Gastroesophageal sphincter (tissue), 4 donors: Measurements from ENCODE around the gene SMPDL3A. TPM values are rescaled to one million over a fixed set of nuclear protein-coding genes. Genes with fewer than 3 reads are reported as not detected.
A peak's percentile ranks its signal among the peaks of the same experiment; 100 is the strongest.

Source experiments
- ATAC-seq: fragments of 150-250 bp; one replicate; pipeline ENCODE4 v1.9.1; 2016; ENCODE audit warnings: mild to moderate bottlenecking, moderate library complexity
- H3K27ac ChIP-seq, 4 donors: fragments of 200-600 bp; sonication (generic) in 3 of 4; 1 replicate in 3 of 4; 2 replicates in 1 of 4; pipeline ENCODE4 v1.5.1; 2016 to 2019
- H3K27me3 ChIP-seq: fragments of 200-600 bp; sonication (generic); one replicate; pipeline ENCODE4 v1.5.1; 2019
- H3K36me3 ChIP-seq, 2 donors: fragments of 200-600 bp; sonication (generic); one replicate each; pipeline ENCODE4 v1.5.1; 2019; ENCODE audit warnings: control low read depth in 1 of 2
- H3K4me1 ChIP-seq, 3 donors: fragments of 200-600 bp; sonication (generic); 1 replicate in 2 of 3; 2 replicates in 1 of 3; pipeline ENCODE4 v1.5.1; 2016 to 2019; ENCODE audit warnings: control low read depth in 2 of 3
- H3K4me3 ChIP-seq, 2 donors: fragments of 200-600 bp; sonication (generic); one replicate each; pipeline ENCODE4 v1.5.1; 2019; ENCODE audit warnings: mild to moderate bottlenecking in 1 of 2, moderate library complexity in 1 of 2
- H3K9me3 ChIP-seq, 3 donors: fragments of 200-600 bp; sonication (generic); one replicate each; pipeline ENCODE4 v1.5.1; 2017 to 2019; ENCODE audit warnings: control low read depth in 2 of 3
- EP300 ChIP-seq: sonication (generic); formaldehyde crosslinking; IDR thresholded peaks from one replicate; pipeline ENCODE4 v1.6.1; 2017; ENCODE audit warnings: antibody characterized with exemption, mild to moderate bottlenecking
- POLR2A ChIP-seq, 2 donors: fragments of 450-650 bp; IDR thresholded peaks; one replicate each; pipeline ENCODE4 v1.6.1; 2017; ENCODE audit warnings: antibody characterized with exemption in 2 of 2, mild to moderate bottlenecking in 2 of 2, moderate library complexity in 1 of 2
- POLR2AphosphoS5 ChIP-seq: sonication (generic); formaldehyde crosslinking; IDR thresholded peaks from one replicate; pipeline ENCODE4 v1.6.1; 2017; ENCODE audit warnings: antibody characterized with exemption
- WGBS, 2 donors: methylation state at CpG; one replicate each; pipeline ENCODE4 v1.1.5; 2018; ENCODE audit warnings: low coverage in 1 of 2; 5-methylcytosine and 5-hydroxymethylcytosine counted together
- total RNA-seq, 4 donors: library from RNA; depleted of rRNA; stranded (reverse); fragments of >200 nt; gene quantifications; one replicate each; pipeline ENCODE4 v1.1.0, GENCODE V29; 2016
- TF ChIP-seq, protein P1 (sequence below), 4 experiments: fragments of 200-600 bp in 2 of 4; fragments of 450-650 bp in 2 of 4; sonication (generic) in 1 of 4; IDR thresholded peaks; one replicate each; pipeline ENCODE4 v1.5.1; 2017 to 2019; ENCODE audit warnings: antibody characterized with exemption in 4 of 4, mild to moderate bottlenecking in 2 of 4, moderate library complexity in 2 of 4

The SMPDL3A gene
- total RNA-seq, 4 donors from 2014 or later = 6.5 to 11.5 (median 8.0) TPM

DNA sequence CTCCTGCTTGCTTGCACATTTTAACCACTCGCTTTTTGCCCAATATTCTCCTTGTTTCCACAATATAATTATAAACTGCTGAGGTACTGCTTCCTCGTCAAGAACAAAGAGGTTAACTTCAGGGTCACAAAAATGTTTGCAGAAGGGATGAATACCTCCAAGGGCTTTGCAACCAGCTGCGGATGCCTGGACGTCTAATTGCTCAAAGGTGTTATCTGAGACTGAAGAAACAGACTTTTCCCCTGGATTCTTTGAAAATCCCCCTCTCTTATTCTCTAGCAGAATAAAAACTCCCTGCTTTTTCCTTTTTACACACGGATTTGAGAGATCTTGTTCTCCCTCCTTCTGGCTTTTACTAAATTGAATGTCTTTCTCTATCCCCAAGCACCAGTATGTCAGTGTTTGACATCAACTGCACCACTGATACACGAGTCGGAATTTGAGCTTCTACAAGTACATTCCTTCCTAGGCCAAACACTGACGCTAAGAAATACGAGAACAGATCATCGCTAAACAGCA lies 336 bp upstream of the SMPDL3A start:
- 17 to 20% methylated on average over 6 to 9 of the region's 10 CpGs for WGBS, 2 donors

DNA sequence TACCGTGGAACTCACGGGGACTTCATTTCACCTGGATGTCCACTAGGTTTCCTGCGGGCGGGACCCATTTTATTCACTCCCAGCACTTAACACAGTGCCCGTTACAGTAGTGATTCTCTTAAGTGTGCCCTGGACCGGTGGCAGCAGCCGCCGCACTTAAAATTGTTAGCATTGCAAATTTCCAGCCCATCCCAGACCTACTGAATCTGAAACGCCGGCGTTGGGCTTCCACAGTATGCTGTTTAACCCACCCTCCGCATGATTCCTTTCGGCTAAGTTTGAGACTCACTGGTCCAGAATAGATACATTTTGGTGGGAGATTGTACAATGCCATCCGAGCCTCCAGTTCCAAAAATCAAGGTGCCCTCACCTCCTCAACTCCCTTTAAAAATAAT lies 967 bp downstream of the SMPDL3A start:
- 0 to 2% methylated on average over 2 to 14 of the region's 14 CpGs for WGBS, 2 donors
- Histone ChIP-seq H3K9me3 (no peaks in the 10 kb centered on the region), H3K4me1 (peaks cover 0 to 22% (median 11%) of the 10 kb centered on the region in 3 donors), H3K36me3 (no peaks in the 10 kb centered on the region), H3K4me3 (peak overlapping the region; percentile 44 to 72), H3K27ac (peak overlapping the region; percentile 64 to 98 (median 95)), H3K27me3 (no peaks in the 10 kb centered on the region)
- TF ChIP-seq POLR2A (IDR thresholded peaks at IDR 0.05) (no peak), EP300 (no peak), POLR2AphosphoS5 (no peak)
- TF ChIP-seq, protein P1, sequence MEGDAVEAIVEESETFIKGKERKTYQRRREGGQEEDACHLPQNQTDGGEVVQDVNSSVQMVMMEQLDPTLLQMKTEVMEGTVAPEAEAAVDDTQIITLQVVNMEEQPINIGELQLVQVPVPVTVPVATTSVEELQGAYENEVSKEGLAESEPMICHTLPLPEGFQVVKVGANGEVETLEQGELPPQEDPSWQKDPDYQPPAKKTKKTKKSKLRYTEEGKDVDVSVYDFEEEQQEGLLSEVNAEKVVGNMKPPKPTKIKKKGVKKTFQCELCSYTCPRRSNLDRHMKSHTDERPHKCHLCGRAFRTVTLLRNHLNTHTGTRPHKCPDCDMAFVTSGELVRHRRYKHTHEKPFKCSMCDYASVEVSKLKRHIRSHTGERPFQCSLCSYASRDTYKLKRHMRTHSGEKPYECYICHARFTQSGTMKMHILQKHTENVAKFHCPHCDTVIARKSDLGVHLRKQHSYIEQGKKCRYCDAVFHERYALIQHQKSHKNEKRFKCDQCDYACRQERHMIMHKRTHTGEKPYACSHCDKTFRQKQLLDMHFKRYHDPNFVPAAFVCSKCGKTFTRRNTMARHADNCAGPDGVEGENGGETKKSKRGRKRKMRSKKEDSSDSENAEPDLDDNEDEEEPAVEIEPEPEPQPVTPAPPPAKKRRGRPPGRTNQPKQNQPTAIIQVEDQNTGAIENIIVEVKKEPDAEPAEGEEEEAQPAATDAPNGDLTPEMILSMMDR (IDR thresholded peaks at IDR 0.05) = no peak
- ATAC-seq = no peak

More for the DNA sequence above, 336 bp upstream of the SMPDL3A start:
- Histone ChIP-seq H3K4me3 (peak overlapping the region; percentile 44 to 72), H3K36me3 (no peaks in the 10 kb centered on the region), H3K27ac (peak overlapping the region; percentile 64 to 98 (median 95)), H3K27me3 (no peaks in the 10 kb centered on the region), H3K9me3 (no peaks in the 10 kb centered on the region), H3K4me1 (peaks cover 0 to 22% (median 11%) of the 10 kb centered on the region in 3 donors)
- TF ChIP-seq, protein P1 (IDR thresholded peaks at IDR 0.05) = no peak
- TF ChIP-seq POLR2A (IDR thresholded peaks at IDR 0.05) = no peak
- no peak for ATAC-seq

DNA sequence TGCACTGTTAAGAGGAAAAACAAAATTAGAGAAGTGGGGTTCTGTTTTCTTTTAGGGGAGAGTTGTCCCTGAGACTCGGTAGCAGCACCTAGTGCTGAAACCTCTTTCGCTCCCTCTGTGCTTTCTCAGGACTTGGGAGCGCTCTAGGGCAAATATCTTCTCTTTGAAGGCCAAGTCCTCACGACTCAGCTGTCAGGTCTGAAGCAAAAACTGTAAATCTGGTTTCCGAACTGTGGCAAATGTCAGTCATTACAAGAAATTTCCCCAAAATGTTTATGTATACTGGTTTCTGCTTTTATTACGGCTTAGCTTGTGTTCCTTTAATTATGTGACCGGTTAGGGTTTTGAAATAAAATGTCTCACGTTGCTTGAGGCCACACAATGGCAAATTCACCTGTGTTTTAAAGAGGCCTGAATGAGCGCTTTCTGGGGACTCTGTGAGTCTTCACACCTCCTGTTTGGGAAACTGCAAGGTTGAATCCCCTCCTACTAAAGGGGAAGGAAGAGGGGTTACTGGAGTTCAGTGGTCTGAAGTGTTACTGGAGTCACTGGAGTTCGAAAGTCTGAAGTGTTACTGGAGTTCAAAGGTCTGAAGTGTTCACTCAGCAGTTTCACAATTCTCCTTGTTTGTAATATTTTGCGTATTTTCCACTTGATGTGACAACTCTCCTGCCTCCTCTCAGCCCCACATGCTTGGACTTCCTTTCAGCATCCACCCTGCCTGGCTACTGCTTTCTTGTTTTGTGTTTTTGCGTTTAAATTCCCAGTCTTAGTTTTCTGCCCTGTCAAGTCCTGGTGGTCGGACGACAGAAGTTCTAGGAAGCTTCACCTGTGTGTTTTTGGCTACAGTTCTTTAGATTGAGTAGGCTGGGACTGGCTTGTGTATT lies 1.6 kb downstream of the SMPDL3A start:
- no peaks in the 10 kb centered on the region for H3K36me3 ChIP-seq
- H3K4me3 ChIP-seq = peak overlapping the region; percentile 44 to 72
- 54 to 55% methylated on average over 7 to 13 of the region's 14 CpGs for WGBS, 2 donors
- peaks cover 0 to 22% (median 11%) of the 10 kb centered on the region in 3 donors for H3K4me1 ChIP-seq
- no peak for ATAC-seq
- H3K9me3 ChIP-seq = no peaks in the 10 kb centered on the region
- TF ChIP-seq, protein P1 (IDR thresholded peaks at IDR 0.05) = peak in 1 of 4 experiments; percentile 3
- TF ChIP-seq EP300 = no peak
- H3K27me3 ChIP-seq = no peaks in the 10 kb centered on the region
- peak overlapping the region; percentile 64 to 98 (median 95) for H3K27ac ChIP-seq

DNA sequence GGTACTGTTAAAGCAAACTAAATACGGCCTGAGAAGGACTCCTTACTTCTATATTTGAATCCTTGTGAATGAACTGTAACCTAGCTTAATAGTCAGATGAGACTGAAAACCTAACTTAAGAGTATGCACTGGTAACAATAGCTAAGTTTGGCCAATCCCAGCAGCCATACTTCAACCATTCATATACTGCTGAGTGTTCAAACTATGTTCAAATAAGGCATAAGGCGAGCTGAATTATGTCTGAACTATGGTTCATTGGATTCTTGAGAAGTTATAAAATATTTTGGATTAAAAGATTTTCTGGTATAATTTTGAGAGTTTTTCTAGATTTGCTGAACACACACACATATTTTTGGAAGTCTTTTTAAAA lies 2.2 kb downstream of the SMPDL3A start:
- Histone ChIP-seq H3K27me3 (no peaks in the 10 kb centered on the region), H3K4me3 (peak overlapping the region in 1 of 2 donors; percentile 72), H3K4me1 (peaks cover 0 to 22% (median 11%) of the 10 kb centered on the region in 3 donors), H3K27ac (peak overlapping the region in 3 of 4 donors; percentile 95 to 98 (median 95)), H3K36me3 (no peaks in the 10 kb centered on the region), H3K9me3 (no peaks in the 10 kb centered on the region)
- ATAC-seq = no peak
- TF ChIP-seq, protein P1 (IDR thresholded peaks at IDR 0.05) = no peak
- TF ChIP-seq POLR2AphosphoS5 (no peak), POLR2A (IDR thresholded peaks at IDR 0.05) (no peak), EP300 (no peak)
- WGBS, 2 donors = 73 to 80% methylated on average over 2 of the region's 2 CpGs
